GOT3 (cell line): ENCODE measurements around the gene RPL35.
A peak's percentile ranks its signal among the peaks of the same experiment; 100 is the strongest.

Source experiments
- DNase-seq: peaks from one replicate; lab custom pipeline; 2025; ENCODE audit warnings: mixed read lengths; lab: John Stamatoyannopoulos, UW

The RPL35 gene

GRCh38 chr9:124861342-124862229 lies at the start of gene RPL35, which contains the start of gene ARPC5L:
Gene RPL35 (minus strand): TSS chr9:124861957. CDS start chr9:124861912, 45 bp downstream.
Gene ARPC5L (plus strand): TSS chr9:124862130. CDS start chr9:124869291, 7,161 bp downstream.
- DNase-seq, result peak; percentile 62

- no peak for DNase-seq
These were observed 46.3 kb upstream of the RPL35 start for GRCh38 chr9:124908098-124908497.

GRCh38 chr9:124906966-124907365 lies 45.2 kb upstream of the RPL35 start:
- DNase-seq, result no peak

GRCh38 chr9:124899845-124900244 lies 38.1 kb upstream of the RPL35 start:
- DNase-seq, result no peak

- DNase-seq, result no peak
These were observed 36.1 kb upstream of the RPL35 start for GRCh38 chr9:124897570-124898460.

GRCh38 chr9:124894741-124895170 lies 33.0 kb upstream of the RPL35 start:
- DNase-seq, result no peak

GRCh38 chr9:124894035-124894740 lies 32.4 kb upstream of the RPL35 start:
- DNase-seq, result no peak

GRCh38 chr9:124890179-124890578 lies 28.4 kb upstream of the RPL35 start:
- no peak for DNase-seq

- DNase-seq, result no peak
These were observed 27.2 kb upstream of the RPL35 start for GRCh38 chr9:124889006-124889405.

- no peak for DNase-seq
These were observed 26.1 kb upstream of the RPL35 start for GRCh38 chr9:124887832-124888231.

- DNase-seq, result no peak
These were observed 25.2 kb upstream of the RPL35 start for GRCh38 chr9:124886866-124887492.

- no peak for DNase-seq
These were observed 24.7 kb upstream of the RPL35 start for GRCh38 chr9:124886461-124886860.

GRCh38 chr9:124885551-124885950 lies 23.8 kb upstream of the RPL35 start:
- DNase-seq, result no peak

GRCh38 chr9:124884376-124884775 lies 22.6 kb upstream of the RPL35 start:
- no peak for DNase-seq

GRCh38 chr9:124882231-124882630 lies 20.5 kb upstream of the RPL35 start:
- DNase-seq, result no peak

GRCh38 chr9:124881138-124881743 lies 19.5 kb upstream of the RPL35 start:
- DNase-seq, result no peak

GRCh38 chr9:124880501-124880900 lies 18.7 kb upstream of the RPL35 start:
- no peak for DNase-seq

GRCh38 chr9:124879226-124879625 lies 17.5 kb upstream of the RPL35 start:
- DNase-seq, result no peak

- DNase-seq, result no peak
These were observed 16.8 kb upstream of the RPL35 start for GRCh38 chr9:124878518-124878917.

- DNase-seq, result no peak
These were observed 16.3 kb upstream of the RPL35 start for GRCh38 chr9:124878021-124878420.
